Endothelial cell (in vitro differentiated cells): ENCODE data around the gene MYOF. TPM values are rescaled to one million over a fixed set of nuclear protein-coding genes. Genes with fewer than 3 reads are reported as not detected.

Experiments used
- DNase-seq: peaks from one replicate; pipeline ENCODE4 v3.0.0; 2021; ENCODE audit warnings: low spot score
- H3K27ac Mint-ChIP-seq: one replicate; pipeline ENCODE4 v1.8.0; 2021; ENCODE audit warnings: mixed read lengths, inconsistent platforms; ENCODE audit not compliant: unreplicated experiment
- H3K27me3 Mint-ChIP-seq: one replicate; pipeline ENCODE4 v1.8.0; 2021; ENCODE audit warnings: mild to moderate bottlenecking, moderate library complexity, mixed read lengths, inconsistent platforms; ENCODE audit not compliant: unreplicated experiment
- H3K36me3 Mint-ChIP-seq: one replicate; pipeline ENCODE4 v1.8.0; 2021; ENCODE audit warnings: mild to moderate bottlenecking, low read depth, mixed read lengths, inconsistent platforms; ENCODE audit not compliant: unreplicated experiment
- H3K4me1 Mint-ChIP-seq: one replicate; pipeline ENCODE4 v1.8.0; 2021; ENCODE audit warnings: mild to moderate bottlenecking, mixed read lengths, inconsistent platforms; ENCODE audit not compliant: unreplicated experiment
- H3K4me3 Mint-ChIP-seq: one replicate; pipeline ENCODE4 v1.8.0; 2021; ENCODE audit warnings: mild to moderate bottlenecking, mixed read lengths, inconsistent platforms; ENCODE audit not compliant: unreplicated experiment
- H3K9me3 Mint-ChIP-seq: one replicate; pipeline ENCODE4 v1.8.0; 2021; ENCODE audit warnings: mixed read lengths, inconsistent platforms; ENCODE audit not compliant: unreplicated experiment
- total RNA-seq: library from RNA; stranded (reverse); fragmentation: NEBNext Ultra II Directional; extraction: Animal tissue kit (Norgen Biotek cat#: 25700); gene quantifications from one replicate; pipeline ENCODE4 v1.2.1, GENCODE V29; 2021; ENCODE audit not compliant: unreplicated experiment
- TF ChIP-seq, protein P1 (sequence below): fragments of 200-600 bp; sonication (generic); IDR thresholded peaks from one replicate; pipeline ENCODE4 v1.5.0; 2021; ENCODE audit warnings: antibody characterized with exemption; ENCODE audit not compliant: unreplicated experiment

MYOF gene
- total RNA-seq, 1 donor from 2014 or later, result 12.4 TPM

DNA sequence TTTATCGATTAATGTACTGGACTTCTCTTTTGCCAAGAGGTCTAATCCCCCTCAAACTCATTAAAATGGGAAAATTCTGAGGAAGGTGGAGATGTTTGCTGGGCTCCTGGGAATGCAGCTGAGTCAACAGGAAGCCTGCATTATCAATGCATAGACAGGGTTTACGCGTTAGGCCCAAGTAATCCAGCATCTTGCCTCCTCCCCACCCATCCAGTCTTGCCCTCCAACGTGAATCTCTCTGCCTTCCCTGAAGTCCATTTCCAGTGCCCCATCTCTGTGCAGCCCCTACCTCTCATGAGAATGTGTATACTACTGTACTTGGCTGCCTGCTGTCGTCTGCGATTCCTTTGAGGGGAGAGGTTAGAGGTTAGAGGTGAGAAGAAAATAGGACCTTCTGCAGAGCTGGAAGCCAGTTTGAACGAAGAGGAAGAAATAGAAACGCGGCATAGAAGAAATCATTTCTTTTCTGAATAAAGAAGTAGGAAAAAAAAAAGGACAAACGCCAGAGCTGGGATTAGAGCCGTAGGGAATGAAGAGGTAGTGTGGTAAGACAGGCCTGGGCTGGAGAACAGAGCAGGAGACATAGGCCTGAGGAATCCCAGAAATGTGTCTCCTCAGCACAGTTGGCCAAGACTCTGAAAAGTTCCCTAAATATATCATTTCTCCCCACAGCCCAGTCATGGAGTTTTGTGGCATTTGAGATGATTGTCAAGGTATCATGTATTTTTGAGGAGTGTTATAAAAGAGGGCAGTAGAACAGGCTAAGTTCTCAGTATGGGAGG, 75.6 kb downstream of the MYOF start:
- Mint-ChIP-seq H3K9me3 (no peaks in the 10 kb centered on the region), H3K36me3 (peaks cover 8% of the 10 kb centered on the region), H3K4me1 (peaks cover 26% of the 10 kb centered on the region), H3K27ac (peak overlapping the region; percentile 90), H3K27me3 (peaks cover 2% of the 10 kb centered on the region), H3K4me3 (no peak overlapping the region)
- DNase-seq, result no peak
- TF ChIP-seq, protein P1, sequence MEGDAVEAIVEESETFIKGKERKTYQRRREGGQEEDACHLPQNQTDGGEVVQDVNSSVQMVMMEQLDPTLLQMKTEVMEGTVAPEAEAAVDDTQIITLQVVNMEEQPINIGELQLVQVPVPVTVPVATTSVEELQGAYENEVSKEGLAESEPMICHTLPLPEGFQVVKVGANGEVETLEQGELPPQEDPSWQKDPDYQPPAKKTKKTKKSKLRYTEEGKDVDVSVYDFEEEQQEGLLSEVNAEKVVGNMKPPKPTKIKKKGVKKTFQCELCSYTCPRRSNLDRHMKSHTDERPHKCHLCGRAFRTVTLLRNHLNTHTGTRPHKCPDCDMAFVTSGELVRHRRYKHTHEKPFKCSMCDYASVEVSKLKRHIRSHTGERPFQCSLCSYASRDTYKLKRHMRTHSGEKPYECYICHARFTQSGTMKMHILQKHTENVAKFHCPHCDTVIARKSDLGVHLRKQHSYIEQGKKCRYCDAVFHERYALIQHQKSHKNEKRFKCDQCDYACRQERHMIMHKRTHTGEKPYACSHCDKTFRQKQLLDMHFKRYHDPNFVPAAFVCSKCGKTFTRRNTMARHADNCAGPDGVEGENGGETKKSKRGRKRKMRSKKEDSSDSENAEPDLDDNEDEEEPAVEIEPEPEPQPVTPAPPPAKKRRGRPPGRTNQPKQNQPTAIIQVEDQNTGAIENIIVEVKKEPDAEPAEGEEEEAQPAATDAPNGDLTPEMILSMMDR, result no peak

DNA sequence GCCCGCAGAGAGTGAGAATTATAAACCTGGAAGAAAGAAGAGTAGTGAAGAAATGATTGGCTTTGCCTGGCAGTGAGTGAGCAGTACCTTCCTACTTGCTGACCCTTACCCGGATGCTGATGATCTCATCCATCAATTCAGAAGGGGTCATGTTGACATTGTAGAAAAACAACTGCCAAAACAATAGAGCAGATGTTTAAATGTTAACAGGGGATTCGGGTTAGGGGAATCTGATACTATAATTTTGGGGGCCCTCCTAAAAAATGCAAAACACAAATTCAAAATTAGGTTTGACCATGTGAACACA, 78.1 kb downstream of the MYOF start:
- H3K9me3 Mint-ChIP-seq, result no peaks in the 10 kb centered on the region
- H3K4me1 Mint-ChIP-seq, result peaks cover 22% of the 10 kb centered on the region
- no peak for DNase-seq
- TF ChIP-seq, protein P1, result no peak
- peaks cover 2% of the 10 kb centered on the region for H3K27me3 Mint-ChIP-seq
- H3K36me3 Mint-ChIP-seq, result peaks cover 8% of the 10 kb centered on the region
- no peak overlapping the region for H3K4me3 Mint-ChIP-seq
- H3K27ac Mint-ChIP-seq, result no peak overlapping the region

GRCh38 chr10:93403152-93404047, 78.7 kb downstream of the MYOF start:
- peaks cover 22% of the 10 kb centered on the region for H3K4me1 Mint-ChIP-seq
- H3K27me3 Mint-ChIP-seq, result peaks cover 4% of the 10 kb centered on the region
- TF ChIP-seq, protein P1, result no peak
- H3K36me3 Mint-ChIP-seq, result peaks cover 8% of the 10 kb centered on the region
- no peak for DNase-seq
- H3K9me3 Mint-ChIP-seq, result no peaks in the 10 kb centered on the region
- no peak overlapping the region for H3K4me3 Mint-ChIP-seq
- no peak overlapping the region for H3K27ac Mint-ChIP-seq

DNA sequence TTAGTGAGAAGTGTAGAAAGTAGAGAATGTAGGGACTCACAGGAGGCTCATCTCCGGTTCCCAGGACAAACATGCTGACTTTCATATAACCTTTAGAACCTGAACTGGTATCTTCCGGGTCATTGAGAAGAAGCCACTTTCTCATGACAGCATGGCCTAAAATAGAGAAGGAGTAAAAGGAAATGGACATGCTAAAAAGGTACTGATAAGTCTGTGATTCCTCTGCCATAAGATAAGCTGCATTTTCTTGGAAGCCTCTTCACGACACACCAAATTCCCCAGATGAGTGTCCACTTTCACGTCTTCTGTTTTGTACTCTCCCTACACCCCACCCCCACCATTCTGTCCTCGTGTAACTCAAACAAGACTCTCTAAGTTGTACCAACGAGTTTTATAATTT, 79.9 kb downstream of the MYOF start:
- H3K36me3 Mint-ChIP-seq, result peaks cover 8% of the 10 kb centered on the region
- no peak for DNase-seq
- H3K27me3 Mint-ChIP-seq, result peaks cover 4% of the 10 kb centered on the region
- H3K9me3 Mint-ChIP-seq, result no peaks in the 10 kb centered on the region
- no peak overlapping the region for H3K4me3 Mint-ChIP-seq
- TF ChIP-seq, protein P1, result no peak
- peaks cover 22% of the 10 kb centered on the region for H3K4me1 Mint-ChIP-seq
- no peak overlapping the region for H3K27ac Mint-ChIP-seq

GRCh38 chr10:93398528-93398927, 83.6 kb downstream of the MYOF start:
- no peaks in the 10 kb centered on the region for H3K9me3 Mint-ChIP-seq
- no peak overlapping the region for H3K4me3 Mint-ChIP-seq
- H3K36me3 Mint-ChIP-seq, result no peaks in the 10 kb centered on the region
- DNase-seq, result no peak
- H3K27me3 Mint-ChIP-seq, result peaks cover 3% of the 10 kb centered on the region
- no peak overlapping the region for H3K27ac Mint-ChIP-seq
- no peaks in the 10 kb centered on the region for H3K4me1 Mint-ChIP-seq
- TF ChIP-seq, protein P1, result no peak
